ENCODE results near the gene PLCZ1.

- TF ChIP-seq, protein P1, sequence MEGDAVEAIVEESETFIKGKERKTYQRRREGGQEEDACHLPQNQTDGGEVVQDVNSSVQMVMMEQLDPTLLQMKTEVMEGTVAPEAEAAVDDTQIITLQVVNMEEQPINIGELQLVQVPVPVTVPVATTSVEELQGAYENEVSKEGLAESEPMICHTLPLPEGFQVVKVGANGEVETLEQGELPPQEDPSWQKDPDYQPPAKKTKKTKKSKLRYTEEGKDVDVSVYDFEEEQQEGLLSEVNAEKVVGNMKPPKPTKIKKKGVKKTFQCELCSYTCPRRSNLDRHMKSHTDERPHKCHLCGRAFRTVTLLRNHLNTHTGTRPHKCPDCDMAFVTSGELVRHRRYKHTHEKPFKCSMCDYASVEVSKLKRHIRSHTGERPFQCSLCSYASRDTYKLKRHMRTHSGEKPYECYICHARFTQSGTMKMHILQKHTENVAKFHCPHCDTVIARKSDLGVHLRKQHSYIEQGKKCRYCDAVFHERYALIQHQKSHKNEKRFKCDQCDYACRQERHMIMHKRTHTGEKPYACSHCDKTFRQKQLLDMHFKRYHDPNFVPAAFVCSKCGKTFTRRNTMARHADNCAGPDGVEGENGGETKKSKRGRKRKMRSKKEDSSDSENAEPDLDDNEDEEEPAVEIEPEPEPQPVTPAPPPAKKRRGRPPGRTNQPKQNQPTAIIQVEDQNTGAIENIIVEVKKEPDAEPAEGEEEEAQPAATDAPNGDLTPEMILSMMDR (conservative IDR thresholded peaks at IDR 0.05 in 1 of 2, IDR thresholded peaks at IDR 0.05 in 1 of 2; ENCODE audit: low read depth in 1 of 2, low read length in 2 of 2), result no peak
- TF ChIP-seq EZH2 (IDR thresholded peaks at IDR 0.05; ENCODE audit: low read length, missing control alignments), result no peak
Observed at GRCh38 chr12:18747895-18748294, 10.1 kb upstream of the PLCZ1 start.

All from fibroblast of lung (primary cell).